Inflammatory macrophage (primary cell): ENCODE results near the gene DDIT3.
A peak's percentile ranks its signal among the peaks of the same experiment; 100 is the strongest.
"Not testable (repeated sequence)": the region's sequence is repeated elsewhere in the genome, so short reads cannot be mapped to it uniquely, and the experiment has no call there.

ENCODE experiments used
- DNase-seq, 2 donors: peaks; one replicate each; pipeline ENCODE4 v3.0.0-alpha.2; 2020 to 2022
- total RNA-seq, 18 experiments: gene quantifications; one replicate each; lab custom pipeline; 2026; ENCODE audit warnings: mixed read lengths in 6 of 18, inconsistent platforms in 2 of 18; lab: John Stamatoyannopoulos, UW

Gene DDIT3, protein sequence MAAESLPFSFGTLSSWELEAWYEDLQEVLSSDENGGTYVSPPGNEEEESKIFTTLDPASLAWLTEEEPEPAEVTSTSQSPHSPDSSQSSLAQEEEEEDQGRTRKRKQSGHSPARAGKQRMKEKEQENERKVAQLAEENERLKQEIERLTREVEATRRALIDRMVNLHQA
- total RNA-seq, result 7.7 to 44.9 (median 17.3) reads per million in 18 experiments

DNA sequence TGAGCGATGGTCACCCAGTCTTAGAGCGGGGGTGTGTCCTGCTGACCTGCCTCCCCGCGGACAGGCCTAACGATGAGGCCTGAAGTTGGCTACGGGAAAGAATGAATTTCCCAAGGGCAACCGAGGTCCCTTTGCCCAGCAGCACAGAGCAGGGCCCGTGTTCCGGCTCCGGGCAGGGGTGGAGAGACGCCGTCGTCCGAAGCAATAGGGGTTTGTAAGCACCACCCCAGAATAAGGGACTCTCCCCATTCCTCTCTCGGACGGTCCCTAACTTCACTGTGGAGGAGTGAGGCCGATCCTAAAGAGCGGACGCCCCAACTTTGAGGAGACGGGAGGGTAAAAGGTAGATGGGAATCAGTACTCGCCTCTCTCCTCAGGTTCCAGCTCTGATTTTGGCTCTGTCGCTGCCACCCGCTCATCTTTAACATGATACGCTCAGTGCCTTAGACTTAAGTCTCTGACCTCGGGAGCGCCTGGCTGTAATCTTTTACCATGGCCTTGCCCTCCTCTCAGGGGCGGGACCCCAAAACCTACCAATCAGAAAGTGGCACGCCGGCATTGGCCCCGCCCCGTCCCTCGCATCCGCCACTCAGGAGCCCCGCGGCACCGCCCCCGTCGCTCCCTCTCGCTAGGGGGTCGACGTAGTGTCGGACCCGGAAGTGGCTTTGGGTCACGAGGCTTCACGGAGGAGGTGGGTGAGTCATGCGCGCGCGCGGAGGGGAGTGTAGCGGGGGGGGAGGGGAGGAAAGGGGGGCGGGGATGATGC, at the start of gene DDIT3:
Gene DDIT3, minus strand, starts transcription at position 462 of the 766 bp plus-strand sequence. CDS start 3,108 bp downstream, outside the sequence.
- DNase-seq, result peak; percentile 99

DNA sequence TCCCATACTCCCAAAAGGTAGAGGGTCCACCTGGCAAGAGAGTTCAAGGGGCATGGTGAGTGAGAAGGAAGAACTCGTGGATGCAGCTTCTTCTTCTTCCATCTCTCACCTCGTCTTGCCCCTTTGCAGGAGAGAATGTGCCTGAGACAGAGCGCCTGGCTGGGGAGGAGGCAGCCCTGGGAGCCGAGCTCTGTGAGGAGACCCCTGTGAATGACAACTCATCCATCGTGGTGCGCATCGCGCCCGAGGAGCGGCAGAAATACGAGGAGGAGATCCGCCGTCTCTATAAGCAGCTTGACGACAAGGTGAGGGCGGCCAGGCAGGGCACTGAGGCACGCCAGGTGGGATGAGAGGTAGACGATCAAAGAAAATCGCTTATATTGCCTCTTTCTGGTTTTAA, 49.5 kb upstream of the DDIT3 start:
- DNase-seq, result no peak

DNA sequence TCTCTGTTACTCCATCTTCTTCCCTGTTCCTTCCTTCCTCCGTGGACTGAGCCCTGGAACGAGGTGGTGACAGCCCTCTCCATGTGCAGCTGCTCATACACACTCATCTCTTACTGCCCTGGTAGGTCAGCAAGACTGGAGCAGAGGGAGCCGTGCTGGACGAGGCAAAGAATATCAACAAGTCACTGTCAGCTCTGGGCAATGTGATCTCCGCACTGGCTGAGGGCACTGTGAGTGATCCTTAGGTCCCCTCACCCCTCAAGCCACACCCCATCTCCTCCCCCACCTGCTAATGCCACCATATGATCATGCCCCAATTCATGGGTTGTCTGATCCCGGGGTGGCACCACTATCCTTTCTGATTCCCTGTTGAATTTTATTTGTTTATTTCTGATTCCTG, 48.5 kb upstream of the DDIT3 start:
- DNase-seq, result no peak

DNA sequence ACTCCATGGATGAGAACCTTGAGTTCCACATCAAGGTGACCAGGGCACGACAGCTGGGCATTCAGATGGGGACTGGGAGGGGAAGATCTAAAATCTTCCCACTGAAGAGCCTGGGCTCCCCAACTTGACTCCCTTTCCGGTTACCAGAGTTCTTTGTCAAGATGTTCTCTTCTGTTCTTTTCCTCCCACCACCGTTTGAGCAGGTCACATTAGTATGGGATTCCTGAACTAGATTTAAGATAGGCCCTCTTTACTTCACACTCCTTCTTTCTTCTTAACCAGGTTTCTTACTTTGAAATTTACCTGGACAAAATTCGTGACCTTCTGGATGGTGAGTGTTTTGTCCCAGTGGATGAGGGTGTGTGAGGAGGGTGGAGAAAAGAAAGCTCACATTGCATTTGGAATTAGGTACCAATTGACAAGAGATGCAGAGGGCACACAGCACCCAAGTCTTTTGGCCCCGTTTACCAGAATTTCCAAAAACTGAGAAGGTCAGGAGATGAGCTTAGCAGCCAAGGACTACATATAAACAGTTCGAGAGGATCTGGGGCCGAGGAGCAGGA, 43.9 kb upstream of the DDIT3 start:
- DNase-seq, result no peak

DNA sequence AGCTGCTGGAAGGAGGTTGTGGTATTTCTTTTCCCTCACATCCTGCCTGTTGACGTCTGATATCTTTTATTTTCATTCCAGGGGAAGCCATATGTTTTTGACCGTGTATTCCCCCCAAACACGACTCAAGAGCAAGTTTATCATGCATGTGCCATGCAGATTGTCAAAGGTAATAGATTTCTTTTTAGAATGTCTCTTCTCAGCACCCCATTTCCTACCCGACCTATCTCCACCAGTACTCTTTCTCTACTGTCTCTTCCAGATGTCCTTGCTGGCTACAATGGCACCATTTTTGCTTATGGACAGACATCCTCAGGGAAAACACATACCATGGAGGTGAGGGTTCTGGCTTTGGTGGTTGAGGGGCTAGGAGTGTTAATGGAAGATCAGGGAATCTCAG, 43.0 kb upstream of the DDIT3 start:
- no peak for DNase-seq

DNA sequence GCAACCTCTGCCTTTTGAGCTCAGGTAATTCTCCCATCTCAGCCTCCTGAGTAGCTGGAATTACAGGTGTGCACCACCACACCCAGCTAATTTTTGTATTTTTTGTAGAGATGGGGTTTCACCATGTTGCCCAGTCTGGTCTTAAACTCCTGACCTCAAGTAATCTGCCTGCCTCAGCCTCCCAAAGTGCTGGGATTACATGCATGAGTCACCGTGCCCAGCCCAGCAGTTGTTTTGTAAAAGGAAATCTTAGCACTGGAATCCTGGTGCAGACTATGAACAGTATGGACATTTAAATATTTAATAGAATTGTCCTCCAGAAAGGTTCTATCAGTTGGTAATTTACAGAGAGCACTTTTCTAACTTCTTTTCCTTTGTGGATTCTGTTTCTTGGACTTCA, 40.8 kb upstream of the DDIT3 start:
- DNase-seq, result not testable (repeated sequence)

DNA sequence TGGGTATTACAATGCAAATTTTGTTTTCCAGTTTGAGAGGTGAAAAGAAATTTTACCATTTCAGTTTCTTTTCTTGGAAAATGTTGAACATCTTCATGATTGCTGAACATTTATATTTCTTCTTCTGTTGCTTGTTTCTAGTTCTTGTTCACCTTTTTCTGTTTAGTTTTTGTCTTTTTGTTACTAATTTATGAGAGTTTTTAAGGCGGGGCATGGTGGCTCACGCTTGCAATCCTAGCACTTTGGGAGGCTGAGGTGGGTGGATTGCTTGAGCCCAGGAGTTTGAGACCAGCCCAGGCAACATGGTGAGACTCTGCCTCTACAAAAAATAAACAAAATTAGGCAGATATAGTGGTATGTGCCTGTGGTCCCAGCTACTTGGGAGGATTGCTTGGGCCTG, 40.2 kb upstream of the DDIT3 start:
- DNase-seq, result no peak

DNA sequence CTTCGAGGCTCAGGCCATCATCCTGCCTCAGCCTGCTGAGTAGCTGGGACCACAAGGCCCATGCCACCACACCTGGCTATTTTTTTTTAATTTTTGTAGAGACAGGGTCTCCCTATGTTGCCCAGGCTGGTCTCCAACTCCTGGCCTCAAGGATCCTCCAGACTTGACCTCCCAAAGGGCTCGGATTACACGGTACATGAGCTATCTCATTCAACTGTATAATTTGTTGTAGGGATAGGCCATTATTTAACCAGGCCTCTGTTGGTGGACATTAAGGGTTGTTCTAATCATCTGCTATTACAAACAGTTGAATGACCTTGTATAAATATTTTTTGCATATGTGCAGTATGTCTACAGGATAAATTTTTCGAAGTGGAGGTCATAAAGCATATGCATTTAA, 38.5 kb upstream of the DDIT3 start:
- DNase-seq, result no peak

DNA sequence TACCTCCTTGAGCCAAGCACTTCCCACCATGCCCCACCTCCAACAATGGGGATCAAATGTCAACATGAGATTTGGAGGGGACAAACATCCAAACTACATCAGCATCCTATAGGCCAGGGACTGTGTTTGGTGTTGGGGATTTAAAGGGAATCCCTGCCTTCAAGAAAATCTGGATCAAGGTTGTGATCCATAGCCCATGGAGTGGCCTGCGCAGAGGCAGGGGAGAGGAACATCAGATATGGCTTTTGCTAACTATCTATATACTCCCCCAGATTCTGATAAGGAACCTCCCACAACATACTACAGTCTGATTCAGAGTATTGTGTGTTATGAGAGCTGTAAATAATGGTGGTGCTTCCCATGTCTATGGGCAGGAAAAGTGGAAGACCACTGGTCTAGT, 34.6 kb upstream of the DDIT3 start:
- DNase-seq, result no peak

DNA sequence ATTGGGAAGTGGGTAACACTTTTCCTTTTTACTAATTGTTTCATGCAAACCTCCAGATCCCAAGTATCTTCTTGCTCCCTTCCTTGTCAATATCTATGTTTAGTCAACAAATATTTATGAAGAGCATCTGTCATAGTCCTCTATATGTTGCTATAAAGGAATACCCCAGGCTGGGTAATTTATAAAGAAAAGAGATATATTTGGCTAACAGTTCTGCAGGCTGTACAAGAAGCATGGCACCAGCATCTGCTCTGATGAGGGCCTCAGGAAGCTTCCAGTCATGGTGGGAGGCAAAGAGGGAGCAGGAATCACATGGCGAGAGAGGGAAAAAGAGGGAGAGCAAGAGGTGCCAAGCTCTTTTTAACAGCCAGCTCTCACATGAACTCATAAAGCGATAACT, 34.1 kb upstream of the DDIT3 start:
- no peak for DNase-seq

DNA sequence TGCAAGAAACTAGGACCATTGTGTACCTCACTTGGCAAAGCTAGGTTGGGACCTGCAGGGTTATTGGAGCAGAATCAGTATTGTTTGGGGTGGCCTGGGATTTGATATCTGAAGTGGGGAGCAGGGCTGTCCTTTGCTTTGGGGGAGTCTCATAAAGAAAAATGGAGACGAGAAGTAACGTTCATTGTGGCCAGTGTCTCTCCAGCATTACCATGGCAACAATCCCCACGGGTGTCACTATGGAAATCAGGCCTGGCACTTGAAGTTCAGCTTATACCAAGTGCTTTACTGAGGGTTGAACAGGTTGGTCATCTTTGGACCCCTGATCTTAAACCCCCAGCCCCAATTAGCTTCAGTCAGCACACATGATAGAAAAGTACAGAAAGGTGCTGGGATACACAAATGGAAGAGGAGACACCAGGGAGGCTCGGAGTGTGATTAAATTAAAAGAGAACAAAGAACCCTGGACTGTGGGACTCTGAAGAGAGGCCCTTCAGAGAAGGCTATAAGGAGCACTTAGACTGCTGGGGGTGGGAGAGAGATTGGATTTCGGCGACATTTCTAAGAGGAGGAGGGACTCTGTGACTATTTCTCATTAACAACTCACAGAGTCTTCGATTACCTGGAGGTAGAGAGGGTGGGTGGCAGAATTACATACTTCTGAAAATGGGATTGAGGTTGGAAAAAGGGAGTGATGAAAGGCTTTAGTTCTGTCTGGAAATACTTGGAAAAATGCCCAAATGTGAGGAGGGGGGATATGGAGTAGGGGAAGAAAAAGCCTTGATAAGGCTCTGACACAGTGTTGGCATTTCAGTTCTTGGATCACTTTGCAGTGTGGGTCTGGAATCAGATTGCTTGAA, 33.3 kb upstream of the DDIT3 start:
- DNase-seq, result no peak

DNA sequence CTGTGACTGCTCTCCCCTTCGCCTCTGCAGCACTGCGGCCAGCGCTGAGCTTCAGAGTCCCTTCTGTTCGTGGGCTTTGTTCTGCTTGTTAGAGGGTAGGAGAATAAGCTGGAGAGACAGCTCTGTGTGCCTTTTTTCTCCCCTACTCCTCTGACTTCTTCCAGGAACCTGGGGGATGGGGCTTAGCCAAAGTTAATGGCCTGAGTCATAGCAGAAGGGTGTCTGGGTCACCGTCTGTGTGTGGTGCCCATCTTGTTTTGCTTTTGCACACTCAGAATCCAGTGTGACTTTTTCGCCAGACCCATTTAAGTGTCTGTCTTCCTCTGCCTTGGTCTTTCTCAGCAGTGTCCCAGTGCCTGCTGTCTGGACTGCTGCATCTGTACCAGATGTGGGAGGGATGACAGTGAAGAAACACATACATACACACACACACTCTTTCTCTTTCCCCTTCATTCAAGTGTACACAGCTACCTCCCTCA, 32.6 kb upstream of the DDIT3 start:
- DNase-seq, result no peak

DNA sequence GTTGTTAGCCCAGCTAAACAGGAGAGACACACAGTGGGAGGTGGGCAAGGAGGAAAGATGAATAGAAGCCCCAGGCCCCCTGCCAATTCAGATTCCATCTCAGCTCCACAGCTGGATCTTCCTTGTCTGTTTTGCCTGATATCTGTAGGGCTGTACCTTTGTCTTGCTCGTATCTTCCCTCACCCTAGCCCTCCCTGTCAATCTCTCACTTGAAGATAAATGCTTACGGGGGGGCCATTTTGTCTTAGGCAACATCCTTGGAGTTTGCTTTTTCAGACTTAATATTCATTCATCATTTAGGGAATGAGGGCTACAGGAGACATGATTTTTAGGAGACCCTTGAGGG, 32.0 kb upstream of the DDIT3 start:
- no peak for DNase-seq

DNA sequence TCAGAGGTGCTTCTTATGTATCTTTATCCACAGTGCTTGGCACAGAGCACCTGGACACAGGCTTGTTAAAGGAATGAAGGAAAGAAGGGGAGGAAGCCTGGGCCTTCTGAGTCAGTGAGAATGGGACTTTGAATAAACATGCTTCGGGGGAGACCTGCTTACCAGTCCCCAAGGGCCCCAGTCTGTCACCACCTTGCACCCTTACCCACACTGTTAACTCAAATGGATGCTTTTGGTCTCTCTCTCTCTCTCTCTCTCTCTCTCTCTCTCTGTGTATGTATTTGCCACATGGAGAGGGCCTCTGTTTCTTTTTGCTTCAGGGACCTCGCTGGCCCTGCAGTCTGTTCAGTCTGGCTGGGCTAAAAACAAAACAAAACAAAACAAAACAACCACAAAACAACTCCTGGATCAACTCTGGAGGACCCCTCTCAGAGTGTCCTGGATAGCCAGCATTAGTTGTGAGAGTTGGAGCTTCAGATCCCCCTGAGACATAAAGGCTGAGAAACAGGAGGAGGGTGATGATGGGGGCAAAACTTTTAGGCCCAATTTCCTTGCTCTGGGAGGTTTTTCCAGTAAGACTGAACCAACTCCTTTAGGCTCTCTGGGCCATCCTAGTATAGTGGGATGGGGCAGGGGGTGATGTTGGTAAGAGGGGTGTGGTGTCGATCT, 31.5 kb upstream of the DDIT3 start:
- DNase-seq, result no peak

DNA sequence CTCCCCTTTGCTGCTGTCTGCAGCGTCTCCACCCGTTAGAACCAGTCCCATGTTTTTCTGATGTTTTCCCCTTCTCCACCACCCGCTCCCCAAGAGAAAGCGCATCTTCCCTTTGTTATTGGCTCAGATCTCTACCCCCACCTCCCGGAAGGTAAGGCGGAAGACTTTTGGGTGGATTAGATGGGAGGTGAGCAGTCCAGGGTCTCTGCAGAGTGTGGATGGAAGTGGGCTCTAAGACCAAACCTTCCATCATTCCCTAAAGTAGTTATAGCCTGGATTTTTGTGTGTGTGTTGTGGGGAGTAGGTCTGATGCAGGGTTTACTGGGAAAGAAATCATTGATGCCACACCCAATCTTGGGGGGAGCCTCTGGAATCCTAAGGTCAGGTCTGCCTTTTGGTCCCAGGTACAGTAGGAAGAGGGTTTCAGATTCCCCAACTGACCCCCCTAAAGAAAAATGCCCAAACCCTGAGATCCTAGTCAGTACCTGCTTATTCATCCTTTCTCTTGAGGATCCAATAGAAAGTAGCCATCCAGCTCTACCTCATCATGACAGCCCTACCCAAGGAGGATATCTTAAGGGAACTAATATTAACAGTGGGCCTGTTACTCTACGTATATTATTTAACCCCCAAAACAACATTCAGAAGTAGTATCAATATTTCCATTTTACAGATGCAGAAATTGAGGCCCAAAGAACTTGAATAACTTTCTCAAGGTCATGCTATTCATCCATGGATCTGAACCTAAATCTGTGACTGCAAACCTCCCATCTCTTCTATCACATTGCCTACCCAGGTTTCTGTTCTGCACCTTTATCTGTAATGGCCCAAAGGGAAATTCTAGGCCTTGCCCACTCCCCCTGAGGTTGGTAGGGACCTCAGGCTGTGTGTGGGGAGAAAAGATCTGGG, 30.6 kb upstream of the DDIT3 start:
- DNase-seq, result no peak

DNA sequence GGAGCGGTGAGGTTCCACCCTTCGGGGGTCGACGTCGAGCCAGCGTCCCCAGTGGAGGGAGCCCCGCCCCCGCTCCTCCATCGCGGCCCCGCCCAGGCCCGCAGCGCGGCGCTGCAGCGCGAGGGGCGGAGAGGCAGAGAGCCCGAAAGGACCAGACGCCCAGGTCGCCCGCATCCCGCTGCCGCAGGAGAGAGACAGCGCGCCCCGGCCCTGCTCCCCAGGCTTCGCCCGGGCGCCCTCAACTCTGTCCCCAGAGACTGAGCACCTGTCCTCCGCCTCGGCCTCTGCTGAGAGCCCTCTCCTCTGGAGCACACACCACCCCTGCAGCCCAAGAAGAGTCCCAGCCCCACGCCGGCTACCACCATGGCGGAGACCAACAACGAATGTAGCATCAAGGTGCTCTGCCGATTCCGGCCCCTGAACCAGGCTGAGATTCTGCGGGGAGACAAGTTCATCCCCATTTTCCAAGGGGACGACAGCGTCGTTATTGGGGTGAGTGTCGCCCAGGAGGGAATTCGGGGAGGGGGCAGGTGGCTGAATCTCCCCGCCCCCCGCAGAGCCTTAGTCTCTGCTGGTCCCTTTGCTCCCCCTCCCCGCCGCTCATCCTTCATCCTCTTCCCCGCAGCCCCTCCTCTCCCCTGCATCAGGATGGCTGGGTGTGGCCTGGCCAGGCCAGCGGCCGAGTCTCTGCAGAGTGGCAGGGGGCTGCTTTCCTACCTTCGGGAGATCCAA, 29.8 kb upstream of the DDIT3 start, which contains the start of gene KIF5A:
Gene KIF5A, plus strand, starts transcription at position 136 of the 732 bp plus-strand sequence. Its CDS starts 228 bp downstream, at position 364.
- no peak for DNase-seq

DNA sequence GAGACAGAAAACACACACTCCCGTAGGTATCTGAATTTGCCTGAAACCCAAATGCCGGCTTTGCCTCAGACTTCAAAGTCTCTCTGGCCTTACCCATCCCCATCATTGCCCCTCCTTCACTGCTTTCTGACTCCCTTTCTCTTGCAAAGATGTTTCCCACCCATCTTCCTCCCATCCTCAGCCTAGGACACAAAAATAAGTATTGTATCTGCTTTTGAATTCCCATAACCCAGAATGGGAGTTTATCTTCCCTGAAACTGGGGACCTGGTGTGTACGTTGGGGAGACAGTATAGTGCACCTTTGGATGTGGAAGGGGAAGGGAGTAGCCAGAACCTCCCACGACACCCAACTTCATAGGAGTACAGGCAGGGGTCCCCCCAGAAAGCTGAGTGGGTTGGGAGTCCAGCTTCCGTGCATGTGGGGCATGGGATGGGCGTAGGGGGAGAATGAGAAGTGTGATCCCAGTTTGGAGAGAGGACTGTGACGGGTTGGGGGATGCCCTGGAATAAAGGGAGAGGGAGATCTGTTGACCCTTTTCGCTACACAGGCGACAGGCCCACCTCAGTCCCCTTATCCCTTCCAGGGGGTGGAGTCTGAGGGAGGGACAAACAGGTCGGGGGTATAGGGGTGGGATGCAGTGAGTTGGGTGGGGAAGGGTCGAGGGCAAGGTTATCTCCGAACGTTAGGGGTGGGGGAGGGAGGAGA, 29.0 kb upstream of the DDIT3 start:
- DNase-seq, result no peak

DNA sequence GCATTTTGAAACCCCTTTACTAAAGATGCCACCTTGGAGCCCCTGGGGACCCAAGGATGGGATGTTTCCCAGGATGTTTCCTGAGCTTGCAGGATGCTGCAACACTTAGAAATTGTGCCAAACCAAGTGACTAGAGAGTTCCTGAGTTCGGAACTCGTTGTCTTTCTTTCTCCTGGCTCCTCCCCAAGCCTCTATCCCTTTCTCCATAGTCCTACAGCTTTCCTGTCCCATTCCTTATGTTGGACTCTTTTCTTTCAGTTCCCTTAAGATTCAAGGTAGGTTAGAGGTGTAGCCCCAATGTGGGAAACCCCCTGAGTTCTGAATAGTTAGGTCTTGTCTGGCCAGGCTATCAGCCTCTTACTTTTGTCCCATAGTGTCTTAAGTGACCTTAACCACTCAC, 28.2 kb upstream of the DDIT3 start:
- DNase-seq, result no peak

DNA sequence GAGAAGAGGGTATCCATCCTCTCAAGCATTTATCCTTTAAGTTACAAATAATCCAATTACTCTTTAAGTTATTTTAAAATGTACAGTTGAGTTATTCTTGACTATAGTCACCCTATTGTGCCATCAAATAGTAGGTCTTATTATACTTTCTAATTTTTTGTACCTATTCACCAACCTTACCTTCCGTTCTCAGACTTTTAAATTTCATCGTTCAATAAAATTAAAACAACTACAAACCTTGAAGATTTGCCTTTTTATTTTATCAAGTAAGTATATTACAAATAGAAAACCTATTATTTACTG, 27.6 kb upstream of the DDIT3 start:
- no peak for DNase-seq
